GM18507 (cell line): ENCODE results near the gene RASGRP1.

Experiments used
- DNase-seq: peaks from one replicate; pipeline ENCODE4 v3.0.0; 2011; ENCODE audit warnings: low read depth; ENCODE audit not compliant: insufficient read length; ENCODE audit errors: extremely low spot score
- FAIRE-seq: peaks from 2 replicates; lab custom pipeline; 2011; peaks lifted over from hg19 to GRCh38; lab: Jason Lieb, UNC

RASGRP1 gene

DNA sequence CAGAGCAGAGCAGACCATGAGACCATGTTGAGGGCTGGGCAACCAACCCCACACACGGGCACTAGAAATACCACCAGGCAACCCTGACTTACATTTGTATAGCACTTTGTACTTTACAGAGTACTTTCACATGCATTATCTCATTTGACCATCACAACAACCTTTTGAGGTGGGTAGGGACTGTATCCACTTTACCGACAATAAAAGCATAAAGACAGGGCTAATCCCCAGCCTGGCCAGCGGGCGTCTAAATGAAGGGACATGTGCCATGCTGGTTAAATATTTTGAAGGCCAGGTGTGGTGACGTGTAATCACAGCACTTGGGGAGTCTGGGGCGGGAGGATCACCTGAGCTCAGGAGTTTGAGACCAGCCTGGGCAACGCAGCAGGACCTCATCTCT is 23.6 kb downstream of the RASGRP1 start:
- FAIRE-seq: no peak
- DNase-seq: no peak

DNA sequence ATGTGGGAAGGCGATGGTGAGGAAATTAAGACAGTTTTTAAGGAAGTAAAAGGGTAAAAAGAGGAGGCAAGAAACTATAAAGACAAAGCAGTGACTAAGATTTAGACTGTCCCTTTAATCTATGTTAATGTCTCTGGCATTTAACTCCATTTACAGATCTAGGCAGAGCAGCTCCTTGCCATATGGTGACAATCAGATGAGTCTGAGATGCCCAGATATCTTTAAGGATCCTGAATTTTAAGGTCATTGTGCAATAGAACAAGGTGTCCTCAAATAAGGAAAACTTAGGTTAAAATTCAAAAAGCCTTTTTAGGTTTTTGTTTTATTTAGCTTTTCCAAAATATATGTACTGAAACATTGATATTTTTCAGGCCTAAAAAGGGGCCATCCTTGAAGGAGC is 24.1 kb downstream of the RASGRP1 start:
- FAIRE-seq: no peak
- DNase-seq: no peak

DNA sequence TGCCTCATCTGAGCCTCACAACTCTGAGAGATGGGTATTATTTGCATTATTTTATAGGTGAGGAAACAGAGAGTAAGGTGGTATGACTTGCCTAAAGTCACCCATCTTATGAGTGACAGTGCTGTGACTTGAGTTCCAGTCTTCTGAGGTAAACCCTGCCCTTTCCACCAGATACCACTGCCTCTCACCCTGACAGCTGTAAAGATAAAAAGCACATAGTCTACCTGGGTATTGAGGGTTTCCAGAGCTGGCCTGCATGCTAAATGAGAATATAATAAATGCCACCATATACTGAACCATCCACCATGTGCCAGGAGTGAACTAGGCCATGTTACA is 25.6 kb downstream of the RASGRP1 start:
- FAIRE-seq: no peak

DNA sequence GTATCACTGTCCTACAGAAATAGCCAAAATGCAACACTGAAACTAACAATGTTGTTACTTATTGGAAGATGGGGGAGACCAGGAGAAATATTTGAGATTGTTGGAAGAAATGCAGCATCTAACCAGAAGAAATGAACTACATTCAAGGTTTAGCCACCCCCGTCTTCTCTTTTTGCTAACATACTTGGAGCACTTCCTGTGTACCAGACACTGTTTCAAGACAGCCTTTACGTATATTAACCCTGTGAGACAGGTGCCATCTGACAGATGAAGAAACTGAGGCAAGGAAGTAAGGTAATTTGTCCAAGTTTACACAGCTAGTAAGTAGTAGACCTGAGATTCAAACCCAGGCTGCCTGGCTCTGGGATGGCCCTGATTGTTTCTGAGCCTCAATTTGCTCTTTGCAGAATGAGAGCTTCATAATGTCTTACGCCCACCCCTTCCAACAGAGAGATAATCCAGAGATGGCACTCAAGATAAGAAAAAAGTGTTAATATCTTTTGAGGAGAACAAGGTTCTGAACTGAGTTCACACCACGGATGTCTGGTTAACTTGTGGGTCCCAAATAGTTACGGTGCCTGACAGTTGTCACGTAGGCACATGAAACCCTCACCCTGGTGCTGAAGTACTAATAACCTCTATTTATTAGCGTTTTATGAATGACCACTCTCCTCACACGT is 26.1 kb downstream of the RASGRP1 start:
- FAIRE-seq (peak; percentile 33), DNase-seq (no peak)

More for the DNA sequence above, 25.6 kb downstream of the RASGRP1 start:
- no peak for DNase-seq

DNA sequence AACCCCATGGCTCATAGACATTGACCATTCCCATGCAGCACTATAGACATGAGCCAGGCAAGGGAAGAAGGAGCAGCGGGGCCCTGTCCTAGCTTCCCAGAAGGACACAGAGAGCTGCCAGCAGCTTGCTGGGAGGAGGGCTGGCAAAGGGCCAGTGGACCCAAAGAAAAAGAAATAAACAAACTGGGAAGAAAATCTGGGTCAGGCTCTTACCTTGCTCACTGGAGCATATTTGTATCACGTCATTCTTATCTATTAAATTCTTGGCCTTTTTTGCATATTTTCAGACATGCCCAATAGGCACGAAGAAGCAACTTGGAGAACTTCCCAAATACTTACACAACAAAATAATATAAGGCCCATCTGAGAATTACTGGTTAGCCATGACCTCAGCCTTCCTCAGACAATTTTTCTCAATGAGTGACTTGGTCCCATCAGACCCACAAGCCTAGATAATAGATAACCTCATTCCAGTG is 28.4 kb downstream of the RASGRP1 start:
- no peak for DNase-seq
- no peak for FAIRE-seq

DNA sequence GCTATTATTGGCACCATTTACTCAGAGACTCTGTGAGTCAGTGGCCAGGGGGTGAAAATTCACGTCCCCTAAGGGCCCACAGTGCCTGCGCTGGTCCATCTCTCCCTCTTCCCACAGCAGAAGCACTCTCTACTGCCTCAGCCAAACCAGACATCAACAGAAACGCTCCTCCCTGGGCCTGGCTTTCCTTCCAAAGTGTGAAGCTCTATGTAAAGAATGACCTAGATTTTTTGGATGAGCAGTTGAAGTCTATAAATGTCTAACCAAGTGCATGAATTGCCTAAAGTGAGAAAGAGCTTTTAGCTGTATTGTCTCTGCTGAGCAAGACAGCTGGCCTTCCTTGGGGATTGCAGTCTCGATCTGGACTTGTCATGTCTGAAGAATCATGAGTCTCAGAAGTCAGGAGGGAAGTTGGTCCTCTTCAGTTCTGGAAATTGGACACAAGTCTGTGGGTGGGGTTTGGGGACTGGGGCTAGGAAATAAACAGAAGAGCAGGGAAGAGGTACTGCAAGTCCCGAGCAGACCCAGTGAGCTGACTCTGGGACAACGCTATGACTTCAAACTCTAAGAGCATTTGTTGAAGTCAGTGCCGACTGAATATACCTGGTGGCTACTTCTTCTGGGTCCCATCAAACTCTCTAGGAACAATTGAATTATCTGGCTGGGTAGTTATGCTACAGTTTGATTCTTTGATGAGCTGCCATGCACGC is 29.0 kb downstream of the RASGRP1 start:
- DNase-seq (no peak), FAIRE-seq (no peak)

DNA sequence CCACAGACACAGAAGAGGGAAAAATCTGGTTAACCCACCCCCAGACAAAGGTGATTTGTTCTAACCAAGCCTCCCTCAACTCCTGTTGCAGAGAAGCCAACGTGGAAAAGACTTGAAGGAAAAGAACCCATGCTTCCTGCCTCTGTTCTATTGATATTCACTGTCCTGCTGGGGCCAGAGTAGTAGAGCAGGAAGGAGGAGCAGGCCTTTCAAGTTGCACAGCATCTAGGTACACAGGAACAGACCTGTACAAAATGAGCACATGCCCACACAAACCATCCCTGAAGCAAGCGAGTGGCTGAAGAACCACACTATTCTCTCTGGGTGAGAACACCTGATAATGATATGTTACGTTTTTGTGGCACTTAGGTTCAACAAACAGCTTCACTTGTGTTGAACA is 29.9 kb downstream of the RASGRP1 start:
- DNase-seq (no peak), FAIRE-seq (no peak)

DNA sequence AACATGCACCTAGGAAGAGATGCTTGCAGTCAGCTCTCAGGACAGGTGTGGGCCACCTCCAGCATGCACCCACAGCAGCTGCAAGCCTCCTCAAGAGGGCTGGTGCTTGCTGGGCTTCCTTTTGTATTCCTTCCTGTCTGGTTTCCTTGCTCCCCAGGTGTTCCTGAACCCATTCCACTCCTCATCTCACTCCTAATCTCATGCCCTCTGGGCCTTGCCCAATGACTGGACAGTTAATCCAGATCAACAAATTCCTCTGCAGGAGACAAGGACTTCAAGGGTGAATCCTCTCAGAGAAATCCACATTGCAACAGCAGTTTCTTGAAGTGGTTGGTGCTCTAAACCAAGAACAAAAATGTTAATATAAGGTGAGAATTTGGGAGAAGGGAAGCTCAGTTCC is 30.7 kb downstream of the RASGRP1 start:
- DNase-seq (no peak), FAIRE-seq (no peak)

DNA sequence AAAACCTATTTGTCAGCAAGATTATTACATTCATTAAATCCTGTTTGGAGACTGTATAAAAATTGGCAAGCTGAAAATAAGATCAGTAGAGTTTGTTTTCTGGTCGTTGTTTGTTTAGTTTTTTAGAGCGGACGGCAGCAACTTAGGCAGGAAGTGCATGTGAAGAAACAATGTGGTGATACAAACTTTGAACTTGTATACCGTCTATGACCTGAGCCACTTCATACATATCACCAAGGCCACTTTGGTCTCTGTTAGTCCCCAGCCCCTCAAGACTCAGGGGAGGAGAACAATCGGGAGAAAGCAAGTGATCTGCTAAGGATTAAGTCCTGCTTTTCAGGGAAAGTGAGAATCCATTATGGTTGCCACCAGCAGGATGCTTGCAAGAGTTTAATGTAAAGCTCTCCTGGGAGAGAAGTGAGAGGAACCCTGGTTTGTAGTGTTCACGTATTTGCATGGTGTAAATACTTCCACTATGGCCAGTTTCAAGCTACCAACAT is 31.1 kb downstream of the RASGRP1 start:
- FAIRE-seq: peak; percentile 12
- no peak for DNase-seq

DNA sequence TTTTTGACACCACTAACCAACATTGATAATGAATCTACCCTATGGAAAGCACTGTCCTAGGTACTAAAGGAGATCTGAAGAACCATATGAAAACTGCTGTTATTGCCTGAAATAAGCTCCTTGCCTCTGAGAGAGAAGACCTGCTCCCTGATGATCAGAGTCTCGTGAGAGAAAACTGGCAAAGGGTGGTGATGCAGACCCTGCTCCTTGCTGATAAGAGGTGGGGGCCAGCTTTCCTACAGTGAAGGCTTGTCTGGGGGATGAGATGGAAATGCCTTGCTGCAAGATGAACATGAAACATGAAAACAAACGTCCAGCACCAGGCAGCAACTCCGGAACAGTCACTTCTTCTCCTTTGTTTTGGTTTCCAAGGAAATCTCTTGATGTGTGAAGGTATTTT is 31.9 kb downstream of the RASGRP1 start:
- DNase-seq (no peak), FAIRE-seq (no peak)

DNA sequence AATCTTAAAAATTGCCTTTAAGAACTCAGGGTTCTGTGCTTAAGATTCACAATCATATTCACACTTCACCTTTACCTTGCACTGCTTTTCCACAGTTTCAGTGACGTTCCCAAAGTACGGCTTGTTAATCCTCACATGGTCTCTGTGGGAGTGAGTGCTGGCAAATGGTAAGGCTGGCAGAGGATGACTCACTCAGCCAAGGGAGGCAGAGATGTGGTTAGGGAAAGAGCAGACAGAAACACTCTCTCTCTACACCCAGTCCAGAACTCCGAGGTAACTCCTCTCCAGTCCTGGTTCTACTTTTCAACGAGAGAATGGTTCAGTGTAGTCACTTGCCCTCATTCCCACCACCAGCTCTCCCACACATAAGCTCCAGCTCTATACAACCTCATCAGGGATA is 33.1 kb downstream of the RASGRP1 start:
- FAIRE-seq: no peak

DNA sequence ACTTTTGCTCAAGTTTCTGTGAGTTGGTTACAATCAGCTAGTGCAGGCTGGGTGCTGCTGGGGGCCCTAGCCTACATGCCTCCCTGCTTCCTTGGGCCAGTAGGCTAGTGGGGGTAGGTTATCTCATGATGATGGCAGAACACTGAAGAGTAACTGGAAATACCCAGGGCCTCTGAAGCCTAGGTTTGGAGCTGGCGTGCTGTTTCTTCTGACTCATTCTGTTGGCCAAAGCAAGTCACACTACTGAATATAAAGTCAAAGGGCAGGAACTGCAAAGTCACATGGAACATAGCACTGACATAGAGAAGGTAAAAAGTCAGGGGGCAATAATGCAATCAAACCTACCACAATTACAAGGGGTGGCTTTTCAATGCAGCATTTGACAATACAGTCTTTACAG is 34.5 kb downstream of the RASGRP1 start:
- DNase-seq: no peak
- FAIRE-seq: no peak

More for the DNA sequence above, 33.1 kb downstream of the RASGRP1 start:
- no peak for DNase-seq

DNA sequence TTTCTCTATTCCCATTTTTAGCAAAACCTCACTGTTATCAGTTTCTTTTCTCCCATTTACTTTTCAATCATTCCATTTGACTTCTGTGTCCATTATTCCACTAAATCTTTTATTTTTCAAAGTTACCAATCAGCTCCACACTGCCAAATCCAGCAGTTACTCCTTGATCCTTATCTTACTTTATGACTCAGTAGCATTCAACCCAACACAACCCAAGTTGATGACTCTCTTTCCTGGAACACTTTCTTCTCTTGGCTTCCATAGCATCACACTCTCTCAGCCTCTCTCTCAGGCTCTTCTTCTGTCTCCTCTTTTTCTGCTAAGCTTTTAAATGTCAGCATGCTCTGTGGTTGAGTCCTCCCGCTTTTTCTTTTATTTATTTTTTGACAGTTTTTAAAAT is 36.3 kb downstream of the RASGRP1 start:
- no peak for DNase-seq

DNA sequence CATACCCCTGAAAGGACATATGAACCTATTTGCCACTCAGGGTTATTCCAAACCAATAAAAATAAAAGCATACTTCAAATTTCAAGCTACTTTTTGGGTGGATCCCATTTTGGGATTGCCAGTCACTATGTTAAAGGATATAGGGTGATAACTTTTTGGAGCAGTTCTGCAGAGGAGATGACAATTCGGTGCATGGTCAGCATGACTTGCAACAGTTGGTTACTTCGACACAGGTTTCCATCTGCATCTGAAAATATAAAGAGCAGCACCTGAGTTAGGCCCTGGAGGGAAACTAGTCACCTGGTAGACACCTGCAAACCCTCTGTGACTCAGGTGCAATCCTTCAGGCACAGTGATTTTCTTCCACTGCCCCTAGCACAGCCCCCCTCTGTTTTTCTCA is 38.5 kb downstream of the RASGRP1 start:
- DNase-seq (no peak), FAIRE-seq (no peak)

More for the DNA sequence above, 36.3 kb downstream of the RASGRP1 start:
- FAIRE-seq: no peak

DNA sequence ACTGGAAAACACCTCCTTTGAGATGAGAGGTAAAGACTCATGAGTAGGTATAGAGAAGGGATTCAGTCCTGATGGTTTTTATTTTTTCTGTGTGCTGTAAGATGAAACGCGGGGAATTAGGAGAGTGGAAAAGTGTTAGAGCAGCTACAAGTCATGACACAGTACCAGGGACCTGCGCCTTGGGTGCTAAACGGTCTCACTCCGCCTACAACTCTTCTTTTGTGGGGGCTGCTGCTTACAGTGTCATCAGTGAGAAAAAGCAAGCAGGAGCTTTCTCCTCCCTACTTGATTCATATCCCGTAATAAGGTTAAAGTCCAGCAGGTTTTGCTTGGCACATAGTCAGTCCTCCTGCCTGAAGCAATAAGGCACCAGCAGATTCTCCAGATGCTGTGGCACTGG is 39.1 kb downstream of the RASGRP1 start:
- FAIRE-seq (no peak), DNase-seq (no peak)

DNA sequence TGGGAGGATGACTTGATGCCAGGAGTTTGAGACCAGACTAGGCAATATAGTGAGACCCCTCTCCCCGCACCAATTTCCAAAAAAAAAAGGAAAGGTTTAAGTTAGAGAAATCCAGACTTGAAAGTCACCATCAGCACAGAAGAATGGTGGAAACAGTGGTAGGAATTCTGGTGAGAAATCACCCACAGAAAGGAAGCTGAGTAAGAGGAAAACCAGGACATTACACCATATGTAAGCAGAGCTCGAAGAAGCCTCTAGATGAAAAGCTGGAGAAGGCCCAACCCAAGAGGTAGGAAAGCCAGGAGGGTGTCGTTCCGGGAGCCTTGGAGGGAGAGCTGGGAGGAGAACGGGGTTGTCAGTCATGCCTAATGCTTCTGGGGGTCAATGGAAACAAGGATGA is 40.5 kb downstream of the RASGRP1 start:
- DNase-seq: no peak
- no peak for FAIRE-seq

DNA sequence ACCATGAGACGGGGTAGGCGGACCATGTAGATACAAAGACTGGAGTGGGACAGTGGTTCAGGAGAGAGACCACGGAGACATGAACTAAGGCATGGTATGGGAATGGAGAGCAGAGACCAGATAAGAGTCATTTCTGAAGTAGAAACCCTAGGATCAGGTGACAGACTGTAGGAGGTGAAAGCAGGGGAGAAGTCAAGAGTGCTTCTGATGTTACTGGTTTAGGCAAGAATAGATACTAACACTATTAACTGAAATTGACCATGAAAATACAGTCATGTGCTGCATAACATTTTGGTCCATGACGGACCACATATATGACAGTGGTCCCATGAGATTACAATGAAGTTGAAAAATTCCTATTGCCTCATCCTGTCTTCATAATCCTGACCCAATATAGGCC is 41.7 kb downstream of the RASGRP1 start:
- FAIRE-seq (peak; percentile 38), DNase-seq (no peak)

DNA sequence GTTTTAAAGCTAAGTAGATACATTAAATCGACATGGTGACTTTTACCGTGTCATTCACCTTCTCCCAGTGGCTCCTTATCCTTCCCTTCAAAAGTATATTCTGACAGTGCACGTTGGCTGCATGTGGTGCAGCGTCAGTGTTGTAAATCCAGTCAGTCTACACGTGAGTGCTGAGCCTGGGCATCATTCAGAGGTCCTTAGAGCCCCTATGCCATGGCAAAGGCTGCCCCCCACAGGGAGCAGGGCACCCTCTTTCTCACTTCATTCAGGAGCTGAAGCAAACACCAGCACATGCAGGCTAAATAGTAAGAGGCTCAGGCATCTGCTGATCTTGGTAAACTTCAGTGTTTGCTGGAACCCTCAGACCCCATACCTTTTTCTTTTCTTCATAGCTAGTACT is 43.3 kb downstream of the RASGRP1 start:
- FAIRE-seq (no peak), DNase-seq (no peak)

DNA sequence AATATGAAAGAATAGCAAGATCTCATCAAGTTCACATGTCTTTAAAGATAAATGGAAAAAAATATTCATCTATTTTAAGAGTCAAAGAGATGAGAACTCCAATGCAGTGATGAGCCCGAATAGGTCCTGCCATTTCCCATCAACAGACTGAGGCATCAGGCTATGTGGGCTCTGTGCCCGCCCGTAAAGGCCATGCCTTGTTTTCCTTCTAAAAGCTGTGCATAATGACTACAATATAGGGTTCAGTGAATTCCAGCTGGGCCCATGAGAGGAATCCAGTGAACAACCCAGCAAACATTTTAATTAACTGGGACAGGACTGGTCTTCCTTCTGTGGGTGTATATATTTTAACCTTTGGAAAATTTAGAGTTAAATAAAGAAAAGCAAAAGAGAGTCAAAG is 44.6 kb downstream of the RASGRP1 start:
- DNase-seq (no peak), FAIRE-seq (no peak)

DNA sequence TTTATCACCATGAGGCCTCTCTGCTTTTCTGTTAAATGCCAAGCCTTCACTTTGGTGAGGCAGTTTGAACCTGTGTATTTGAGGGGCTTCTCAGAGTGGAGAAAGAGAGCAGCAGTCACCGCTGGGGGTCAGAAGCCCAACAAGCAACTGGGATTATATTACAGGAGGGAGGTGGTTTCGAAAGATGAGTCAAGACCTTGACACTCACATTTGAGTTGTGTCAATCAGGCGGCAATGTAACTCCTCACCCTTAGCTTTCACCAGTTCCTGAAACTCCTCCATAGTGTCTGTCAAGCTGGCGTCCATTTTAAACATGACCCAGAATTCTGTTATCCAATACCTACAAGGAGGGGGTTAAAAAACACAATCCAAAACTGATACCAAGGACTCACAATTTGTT is 46.5 kb downstream of the RASGRP1 start:
- FAIRE-seq: no peak
- DNase-seq: no peak

DNA sequence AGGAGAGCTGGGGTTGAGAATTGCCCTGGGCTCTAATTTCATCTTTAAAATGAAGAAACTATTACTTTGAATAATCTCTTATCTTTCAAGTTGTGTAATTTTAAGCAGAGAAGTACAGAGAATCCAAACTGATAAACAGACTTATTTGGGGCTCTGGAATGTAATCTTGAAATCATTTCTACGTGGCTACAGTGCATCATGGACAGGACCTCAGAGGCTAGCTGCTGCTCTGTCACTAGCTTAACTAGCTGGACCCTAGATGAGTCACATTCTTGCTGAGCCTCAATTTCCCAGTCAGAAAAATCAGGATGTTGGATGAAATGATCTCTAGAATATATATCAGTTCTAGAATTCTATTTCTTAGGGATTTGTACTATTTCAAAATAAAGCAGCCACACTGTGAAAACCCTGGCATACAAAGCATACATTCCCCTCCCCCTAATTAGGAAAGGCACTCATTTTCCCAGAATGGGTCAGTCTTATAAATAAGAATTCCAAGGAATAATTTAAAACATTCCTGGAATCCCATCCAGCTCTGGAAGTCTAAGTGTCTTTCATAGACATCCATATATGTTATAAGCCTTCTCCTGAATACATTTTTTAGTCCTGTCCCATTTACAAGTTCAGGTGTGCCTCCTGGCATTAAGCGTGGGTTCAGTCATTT is 47.2 kb downstream of the RASGRP1 start:
- FAIRE-seq: no peak
- DNase-seq: no peak
